Islet precursor cell (in vitro differentiated cells): ENCODE data around the gene OVOL3.
"Not testable (repeated sequence)": the region's sequence is repeated elsewhere in the genome, so short reads cannot be mapped to it uniquely, and the experiment has no call there.

Experiments
- DNase-seq: peaks from one replicate; pipeline ENCODE4 v3.0.0-alpha.2; 2018

OVOL3 gene

GRCh38 chr19:36101550-36102327 lies 9.2 kb upstream of the OVOL3 start:
- DNase-seq: no peak

- DNase-seq: no peak
These were observed 7.8 kb upstream of the OVOL3 start for GRCh38 chr19:36103040-36103626.

- DNase-seq: peak; percentile 78
These were observed 6.9 kb upstream of the OVOL3 start for GRCh38 chr19:36103842-36104552.

- no peak for DNase-seq
These were observed 4.5 kb upstream of the OVOL3 start for GRCh38 chr19:36106441-36106840.

- no peak for DNase-seq
These were observed 4.0 kb upstream of the OVOL3 start for GRCh38 chr19:36106991-36107390.

- DNase-seq: no peak
These were observed 2.3 kb upstream of the OVOL3 start for GRCh38 chr19:36108684-36109083.

GRCh38 chr19:36111200-36111539 lies 227 bp downstream of the OVOL3 start:
- no peak for DNase-seq

GRCh38 chr19:36112678-36113077 lies 1.7 kb downstream of the OVOL3 start:
- DNase-seq: no peak

GRCh38 chr19:36113425-36113824 lies 2.5 kb downstream of the OVOL3 start:
- no peak for DNase-seq

GRCh38 chr19:36113894-36114720 lies 3.2 kb downstream of the OVOL3 start:
- DNase-seq: peak; percentile 66

GRCh38 chr19:36114721-36115452 lies 3.9 kb downstream of the OVOL3 start, which contains the start of gene POLR2I:
TSS of gene POLR2I (minus strand) at chr19:36114875. CDS start at chr19:36114856, 19 bp downstream.
- DNase-seq: peak; percentile 100

- DNase-seq: peak; percentile 70
These were observed 4.8 kb downstream of the OVOL3 start, which contains the start of gene TBCB for GRCh38 chr19:36115453-36116343. TSS of gene TBCB (plus strand) at chr19:36115468. CDS start at chr19:36115561, 93 bp downstream.

- DNase-seq: no peak
These were observed 5.3 kb downstream of the OVOL3 start for GRCh38 chr19:36116344-36116637.

GRCh38 chr19:36120092-36120983 lies 9.4 kb downstream of the OVOL3 start:
- DNase-seq: no peak

- DNase-seq: no peak
These were observed 10.0 kb downstream of the OVOL3 start for GRCh38 chr19:36120984-36121358.

GRCh38 chr19:36121486-36122124 lies 10.7 kb downstream of the OVOL3 start:
- DNase-seq: no peak

GRCh38 chr19:36125557-36125956 lies 14.6 kb downstream of the OVOL3 start:
- DNase-seq: no peak

- DNase-seq: no peak
These were observed 17.4 kb downstream of the OVOL3 start for GRCh38 chr19:36128392-36128736.

GRCh38 chr19:36131221-36131620 lies 20.3 kb downstream of the OVOL3 start:
- DNase-seq: not testable (repeated sequence)

GRCh38 chr19:36134867-36135266 lies 23.9 kb downstream of the OVOL3 start:
- DNase-seq: not testable (repeated sequence)
